H1 (cell line): ENCODE measurements around the gene TXNDC2. TPM values are rescaled to one million over a fixed set of nuclear protein-coding genes. Genes with fewer than 3 reads are reported as not detected.

Experiments
- CTCF ChIA-PET: fragments of 300-600 bp; sonication (Branson Sonifier 250); formaldehyde crosslinking; loops from one replicate; lab custom pipeline; 2021; ENCODE audit not compliant: partially characterized antibody; lab: Charles Lee
- POLR2A ChIA-PET: fragments of 300-600 bp; sonication (Branson Sonifier 250); formaldehyde crosslinking; loops from one replicate; lab custom pipeline; 2021; ENCODE audit warnings: inconsistent platforms; ENCODE audit not compliant: partially characterized antibody; lab: Charles Lee
- DNase-seq, 2 experiments: peaks; one replicate each; pipeline versions ENCODE4 v3.0.0 to v3.0.0-alpha.2; 2010 to 2022; ENCODE audit warnings: low spot score in 2 of 2, low read depth in 1 of 2, mixed read lengths in 1 of 2
- FAIRE-seq: peaks from 2 replicates; lab custom pipeline; 2011; peaks lifted over from hg19 to GRCh38; lab: Jason Lieb, UNC
- H2AFZ ChIP-seq: 2 replicates; pipeline ENCODE4 v1.8.1; 2012; ENCODE audit warnings: low read length, inconsistent platforms
- H2AK5ac ChIP-seq: 2 replicates; pipeline ENCODE4 v1.6.1; 2013; ENCODE audit warnings: low read depth, low read length
- H2BK120ac ChIP-seq: replicated peaks from 2 replicates; pipeline ENCODE3; 2013; ENCODE audit warnings: low read depth, low read length, inconsistent platforms
- H2BK12ac ChIP-seq: 2 replicates; pipeline ENCODE4 v1.6.1; 2013; ENCODE audit warnings: low read depth, low read length
- H2BK15ac ChIP-seq: 2 replicates; pipeline ENCODE4 v1.6.1; 2013; ENCODE audit warnings: low read length
- H2BK20ac ChIP-seq: 2 replicates; pipeline ENCODE4 v1.6.1; 2013; ENCODE audit warnings: low read length
- H2BK5ac ChIP-seq: 2 replicates; pipeline ENCODE4 v1.6.1; 2013; ENCODE audit warnings: low read depth, low read length
- H3K14ac ChIP-seq: 2 replicates; pipeline ENCODE4 v1.6.1; 2013; ENCODE audit warnings: inconsistent platforms; ENCODE audit not compliant: insufficient read length
- H3K18ac ChIP-seq: 2 replicates; pipeline ENCODE4 v1.6.1; 2013; ENCODE audit warnings: low read length; ENCODE audit errors: extremely low read depth
- H3K23ac ChIP-seq: 2 replicates; pipeline ENCODE4 v1.6.1; 2013; ENCODE audit warnings: inconsistent platforms; ENCODE audit not compliant: insufficient read length
- H3K23me2 ChIP-seq: 2 replicates; pipeline ENCODE4 v1.6.1; 2013; ENCODE audit warnings: low read depth, low read length
- H3K27ac ChIP-seq: 2 replicates; pipeline ENCODE4 v1.6.1; 2011; ENCODE audit warnings: low read depth, low read length, inconsistent platforms
- H3K27me3 ChIP-seq, 4 experiments: replicated peaks in 1 of 4; 1 replicate in 1 of 4; 2 replicates in 3 of 4; pipeline versions ENCODE4 v1.6.1 to v1.8.1; 2011 to 2013; ENCODE audit warnings: low read length in 3 of 4, mild to moderate bottlenecking in 3 of 4, inconsistent platforms in 2 of 4, mixed read lengths in 2 of 4, moderate library complexity in 1 of 4; ENCODE audit not compliant: control insufficient read depth in 3 of 4, insufficient read depth in 3 of 4; ENCODE audit errors: extremely low read depth in 1 of 4
- H3K36me3 ChIP-seq, 4 experiments: 2 replicates each; pipeline versions ENCODE4 v1.6.1 to v1.8.1; 2011 to 2013; ENCODE audit warnings: mild to moderate bottlenecking in 4 of 4, low read length in 3 of 4, moderate library complexity in 2 of 4, control low read depth in 1 of 4, inconsistent platforms in 1 of 4; ENCODE audit not compliant: insufficient read depth in 4 of 4, control insufficient read depth in 2 of 4
- H3K4ac ChIP-seq: replicated peaks from 2 replicates; pipeline ENCODE3; 2013; ENCODE audit warnings: low read length, low read depth, mixed read lengths, inconsistent platforms; ENCODE audit not compliant: insufficient read length
- H3K4me1 ChIP-seq, 4 experiments: replicated peaks in 1 of 4; 1 replicate in 1 of 4; 2 replicates in 3 of 4; pipeline versions ENCODE4 v1.6.1 to v1.8.1; 2011 to 2013; ENCODE audit warnings: low read length in 3 of 4, inconsistent platforms in 2 of 4, mixed read lengths in 1 of 4; ENCODE audit not compliant: insufficient read depth in 4 of 4, control insufficient read depth in 3 of 4
- H3K4me2 ChIP-seq, 2 experiments: 2 replicates each; pipeline versions ENCODE4 v1.6.1 to v1.8.1; 2011 to 2013; ENCODE audit warnings: low read depth in 2 of 2, low read length in 2 of 2, control low read depth in 1 of 2, inconsistent platforms in 1 of 2, mild to moderate bottlenecking in 1 of 2; ENCODE audit not compliant: insufficient read depth in 1 of 2
- H3K4me3 ChIP-seq, 4 experiments: fragments of 200-600, 300-600 bp in 1 of 4; sonication (generic), shearing (Covaris generic), sonication (Bioruptor Twin) in 1 of 4; 2 replicates each; pipeline versions ENCODE4 v1.5.1 to v1.8.1; 2011 to 2016; ENCODE audit warnings: low read length in 4 of 4, low read depth in 3 of 4, control low read depth in 2 of 4, inconsistent platforms in 2 of 4, mild to moderate bottlenecking in 2 of 4, mixed read lengths in 1 of 4, moderate library complexity in 1 of 4; ENCODE audit not compliant: insufficient read depth in 2 of 4; ENCODE audit errors: extremely low read depth in 1 of 4
- H3K56ac ChIP-seq: replicated peaks from 2 replicates; pipeline ENCODE3; 2013; ENCODE audit warnings: low read depth, mild to moderate bottlenecking, mixed read lengths, low read length, inconsistent platforms; ENCODE audit not compliant: insufficient read length
- H3K79me1 ChIP-seq: 2 replicates; pipeline ENCODE4 v1.6.1; 2013; ENCODE audit warnings: low read depth, low read length, control low read depth
- H3K79me2 ChIP-seq, 2 experiments: 2 replicates each; pipeline versions ENCODE4 v1.6.1 to v1.8.1; 2012 to 2013; ENCODE audit warnings: low read length in 2 of 2, mild to moderate bottlenecking in 2 of 2, inconsistent platforms in 1 of 2; ENCODE audit not compliant: insufficient read depth in 2 of 2, control insufficient read depth in 1 of 2
- H3K9ac ChIP-seq, 4 experiments: replicated peaks in 1 of 4; 1 replicate in 1 of 4; 2 replicates in 3 of 4; pipeline versions ENCODE4 v1.6.1 to v1.8.1; 2011 to 2013; ENCODE audit warnings: low read depth in 3 of 4, low read length in 3 of 4, control low read depth in 2 of 4, mild to moderate bottlenecking in 2 of 4, moderate library complexity in 2 of 4, inconsistent platforms in 1 of 4; ENCODE audit errors: extremely low read depth in 1 of 4
- H3K9me3 ChIP-seq, 2 experiments: 2 replicates each; pipeline versions ENCODE4 v1.6.1 to v1.8.1; 2012 to 2013; ENCODE audit warnings: mild to moderate bottlenecking in 2 of 2, moderate library complexity in 2 of 2, control low read depth in 1 of 2, inconsistent platforms in 1 of 2, low read depth in 1 of 2, low read length in 1 of 2, mixed read lengths in 1 of 2; ENCODE audit not compliant: insufficient read depth in 2 of 2
- H4K20me1 ChIP-seq, 2 experiments: replicated peaks in 1 of 2; 2 replicates each; pipeline versions ENCODE3 to v1.8.1; 2011 to 2013; ENCODE audit warnings: inconsistent platforms in 2 of 2, low read length in 2 of 2, mild to moderate bottlenecking in 1 of 2; ENCODE audit not compliant: insufficient read depth in 2 of 2, control insufficient read depth in 1 of 2
- H4K5ac ChIP-seq: 2 replicates; pipeline ENCODE4 v1.6.1; 2013; ENCODE audit warnings: low read length, low read depth, mixed read lengths, inconsistent platforms; ENCODE audit not compliant: insufficient read length
- H4K8ac ChIP-seq: 2 replicates; pipeline ENCODE4 v1.8.0; 2013; ENCODE audit warnings: mild to moderate bottlenecking, moderate library complexity, low read length, inconsistent platforms; ENCODE audit not compliant: insufficient read depth; ENCODE audit errors: extremely low read depth
- H4K91ac ChIP-seq: replicated peaks from 2 replicates; pipeline ENCODE3; 2013; ENCODE audit warnings: low read length, mixed read lengths, inconsistent platforms; ENCODE audit not compliant: insufficient read length
- CBX5 ChIP-seq: fragments of 300-800, 300-1000 bp; sonication (generic); IDR thresholded peaks from 2 replicates; pipeline ENCODE4 v1.7.1; 2016; ENCODE audit warnings: antibody characterized with exemption, low read length, low read depth
- CHD2 ChIP-seq: IDR thresholded peaks from 2 replicates; pipeline ENCODE4 v1.6.1; 2012; ENCODE audit warnings: low read length, improper control_type of control experiment
- EP300 ChIP-seq, 2 experiments: IDR thresholded peaks; 1 replicate in 1 of 2; 2 replicates in 1 of 2; pipeline ENCODE4 v1.6.1; 2011 to 2012; ENCODE audit warnings: low read depth in 2 of 2, low read length in 2 of 2, mild to moderate bottlenecking in 2 of 2, borderline replicate concordance in 1 of 2, inconsistent platforms in 1 of 2, moderate library complexity in 1 of 2
- EZH2 ChIP-seq: fragments of 200-600 bp; sonication (generic); IDR thresholded peaks from 2 replicates; pipeline ENCODE4 v1.7.1; 2012; ENCODE audit warnings: low read depth, mild to moderate bottlenecking, moderate library complexity, low read length, inconsistent platforms; ENCODE audit not compliant: severe bottlenecking
- POU5F1 ChIP-seq: IDR thresholded peaks from 2 replicates; pipeline ENCODE4 v1.6.1; 2011; ENCODE audit warnings: low read depth, mild to moderate bottlenecking, low read length, moderate library complexity
- RBBP5 ChIP-seq: IDR thresholded peaks from 2 replicates; pipeline ENCODE4 v1.7.1; 2012; ENCODE audit warnings: low read depth, mild to moderate bottlenecking, inconsistent platforms, low read length, moderate library complexity, borderline replicate concordance
- RFX5 ChIP-seq: IDR thresholded peaks from 2 replicates; pipeline ENCODE4 v1.6.1; 2011; ENCODE audit warnings: low read depth, low read length, improper control_type of control experiment, borderline replicate concordance
- SRF ChIP-seq: IDR thresholded peaks from 2 replicates; pipeline ENCODE4 v1.6.1; 2011; ENCODE audit warnings: mild to moderate bottlenecking, low read depth, low read length, moderate library complexity
- TAF1 ChIP-seq: IDR thresholded peaks from 2 replicates; pipeline ENCODE4 v1.6.1; 2011; ENCODE audit warnings: mild to moderate bottlenecking, low read depth, low read length
- TAF7 ChIP-seq: optimal IDR thresholded peaks from 2 replicates; pipeline ENCODE3; 2011; ENCODE audit warnings: low read depth, mild to moderate bottlenecking, inconsistent platforms, low read length, moderate library complexity, borderline replicate concordance
- WGBS, 2 experiments: shearing (Covaris generic) in 1 of 2; methylation state at CpG; one replicate each; pipeline versions ENCODE4 v1.1.6 to v1.1.7; 2013 to 2015; ENCODE audit warnings: low lambda C conversion rate in 2 of 2, mixed read lengths in 2 of 2, inconsistent platforms in 1 of 2, low coverage in 1 of 2, missing lambda C conversion rate in 1 of 2; ENCODE audit not compliant: insufficient replicate concordance in 2 of 2, insufficient coverage in 1 of 2, insufficient read length in 1 of 2; ENCODE audit errors: extremely low coverage in 1 of 2, missing lambda C conversion rate in 1 of 2; 5-methylcytosine and 5-hydroxymethylcytosine counted together
- polyA plus RNA-seq, 7 experiments: library from polyadenylated mRNA; depleted of rRNA in 3 of 7; stranded (reverse) in 5 of 7; unstranded in 2 of 7; fragments of >200 nt in 5 of 7; fragments of 200-250 nt in 2 of 7; gene quantifications; 1 replicate in 5 of 7; 2 replicates in 1 of 7; 4 replicates in 1 of 7; pipeline versions ENCODE4 v1.2.1 to v1.2.3, GENCODE V29; 2011 to 2013; ENCODE audit warnings: missing spikeins in 2 of 7, mixed read lengths in 2 of 7
- total RNA-seq: library from RNA; stranded (reverse); fragmentation: NEBNext Ultra II Directional; extraction: Animal tissue kit (Norgen Biotek cat#: 25700); gene quantifications from 2 replicates; pipeline ENCODE4 v1.2.1, GENCODE V29; 2021
- TF ChIP-seq, protein P1 (sequence below): IDR thresholded peaks from 2 replicates; pipeline ENCODE4 v1.6.1; 2012; ENCODE audit warnings: low read length, inconsistent platforms

The TXNDC2 gene
- total and polyA plus RNA-seq, 2 of the 8 experiments (the other 6 are each of a cell fraction or from before 2014, with no cell fraction given) = 0.09 TPM; not detected in 1

DNA sequence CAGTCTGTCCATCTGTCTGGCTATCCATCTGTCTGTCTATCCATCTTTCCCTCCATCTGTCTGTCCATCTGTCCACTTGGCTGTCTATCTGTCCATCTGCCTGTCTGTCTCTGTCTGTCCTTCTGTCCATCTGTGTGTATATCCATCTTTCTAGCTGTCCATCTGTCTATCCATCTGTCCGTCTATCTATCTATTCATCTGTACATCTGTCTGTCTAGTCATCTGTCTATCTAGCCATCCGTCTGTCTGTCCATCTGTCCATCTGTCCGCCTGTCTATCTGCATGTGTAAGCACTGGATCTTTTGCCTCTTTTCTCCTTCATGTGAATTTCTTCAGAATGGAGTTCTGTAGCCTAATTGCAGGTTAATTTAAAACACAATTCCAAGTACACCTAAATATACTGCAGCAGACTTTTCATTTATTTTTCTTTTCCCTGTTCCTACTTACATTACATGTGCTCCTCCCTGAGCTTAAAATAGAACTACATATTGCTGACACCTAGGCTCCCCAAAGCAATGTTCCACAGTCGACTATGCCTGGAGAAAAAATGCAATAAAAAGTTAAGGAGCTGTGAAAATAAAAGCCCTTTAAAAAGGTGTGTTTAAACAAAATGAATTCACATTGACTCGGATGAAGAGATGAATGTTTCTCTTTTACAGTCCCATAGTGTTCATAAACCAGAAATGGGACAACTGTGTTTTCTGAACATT is 37.4 kb upstream of the TXNDC2 start:
- POLR2A ChIA-PET = no interaction called here
- H3K27ac ChIP-seq = no peak overlapping the region
- H3K4me2 ChIP-seq = no peak overlapping the region
- WGBS, 2 experiments = 92% methylated on average over 5 of the region's 5 CpGs; no CpG with 5 or more reads in 1 of the 2 experiments
- H3K4me3 ChIP-seq = no peak overlapping the region
- no peak overlapping the region for H4K91ac ChIP-seq
- H3K4ac ChIP-seq = no peak overlapping the region
- no peak overlapping the region for H2BK20ac ChIP-seq
- H3K27me3 ChIP-seq = no peaks in the 10 kb centered on the region
- H3K14ac ChIP-seq = no peak overlapping the region
- no peak overlapping the region for H3K23ac ChIP-seq
- no peak overlapping the region for H2AK5ac ChIP-seq
- H3K36me3 ChIP-seq = no peaks in the 10 kb centered on the region
- CTCF ChIA-PET = interaction anchor here (0.6 to 0.9 kb wide), 4 partner anchors 10 to 304 kb away, joined by 3 to 5 read pairs (median 4); no protein-coding TSS in a partner anchor
- no peak overlapping the region for H4K5ac ChIP-seq
- peaks cover 3 to 6% of the 10 kb centered on the region in 2 experiments; a peak in 1 of 4 replicates for H3K9me3 ChIP-seq
- no peaks in the 10 kb centered on the region for H4K20me1 ChIP-seq
- H3K56ac ChIP-seq = no peak overlapping the region
- no peaks in the 10 kb centered on the region for H3K23me2 ChIP-seq
- H3K9ac ChIP-seq = no peak overlapping the region
- H2BK5ac ChIP-seq = no peak overlapping the region
- H3K79me1 ChIP-seq = no peaks in the 10 kb centered on the region
- H3K4me1 ChIP-seq = no peaks in the 10 kb centered on the region; a peak in 1 of 7 replicates
- no peak overlapping the region for H3K18ac ChIP-seq
- no peak overlapping the region for H2BK120ac ChIP-seq
- DNase-seq = no peak
- H4K8ac ChIP-seq = no peak overlapping the region
- no peak overlapping the region for H2BK15ac ChIP-seq
- H3K79me2 ChIP-seq = no peaks in the 10 kb centered on the region
- FAIRE-seq = no peak
- no peak overlapping the region for H2AFZ ChIP-seq
- H2BK12ac ChIP-seq = no peak overlapping the region
- no peak for TF ChIP-seq SRF
- no peak for TF ChIP-seq EP300 (IDR thresholded peaks at IDR 0.05; ENCODE audit: borderline replicate concordance in 1 of 2, low read depth in 2 of 2, low read length in 2 of 2)
- no peak for TF ChIP-seq EZH2
- no peak for TF ChIP-seq CBX5
- no peak for TF ChIP-seq CHD2
- no peak for TF ChIP-seq TAF7
- TF ChIP-seq POU5F1 = no peak
- no peak for TF ChIP-seq RBBP5
- TF ChIP-seq TAF1 = no peak
- TF ChIP-seq RFX5 = no peak
- TF ChIP-seq, protein P1, sequence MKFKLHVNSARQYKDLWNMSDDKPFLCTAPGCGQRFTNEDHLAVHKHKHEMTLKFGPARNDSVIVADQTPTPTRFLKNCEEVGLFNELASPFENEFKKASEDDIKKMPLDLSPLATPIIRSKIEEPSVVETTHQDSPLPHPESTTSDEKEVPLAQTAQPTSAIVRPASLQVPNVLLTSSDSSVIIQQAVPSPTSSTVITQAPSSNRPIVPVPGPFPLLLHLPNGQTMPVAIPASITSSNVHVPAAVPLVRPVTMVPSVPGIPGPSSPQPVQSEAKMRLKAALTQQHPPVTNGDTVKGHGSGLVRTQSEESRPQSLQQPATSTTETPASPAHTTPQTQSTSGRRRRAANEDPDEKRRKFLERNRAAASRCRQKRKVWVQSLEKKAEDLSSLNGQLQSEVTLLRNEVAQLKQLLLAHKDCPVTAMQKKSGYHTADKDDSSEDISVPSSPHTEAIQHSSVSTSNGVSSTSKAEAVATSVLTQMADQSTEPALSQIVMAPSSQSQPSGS = no peak
